Thoracic aorta (tissue), 2 donors: ENCODE measurements around the gene PCDH15. TPM values are rescaled to one million over a fixed set of nuclear protein-coding genes. Genes with fewer than 3 reads are reported as not detected.

Experiments used
- ATAC-seq: fragments of 150-250 bp; one replicate; pipeline ENCODE4 v1.8.0; 2017; ENCODE audit warnings: low read depth; ENCODE audit not compliant: insufficient number of reproducible peaks, low FRiP score
- DNase-seq: peaks from one replicate; pipeline ENCODE4 v3.0.0-alpha.2; 2020; ENCODE audit warnings: low spot score
- H3K27ac ChIP-seq, 2 donors: fragments of 200-600 bp; sonication (generic); 1 replicate in 1 of 2; 2 replicates in 1 of 2; pipeline ENCODE4 v1.5.1; 2016; ENCODE audit warnings: mild to moderate bottlenecking in 2 of 2, moderate library complexity in 2 of 2
- H3K27me3 ChIP-seq: fragments of 200-600 bp; sonication (generic); replicated peaks from 2 replicates; pipeline ENCODE4 v1.6.0; 2016; ENCODE audit warnings: mild to moderate bottlenecking; ENCODE audit not compliant: insufficient read depth
- H3K36me3 ChIP-seq: fragments of 200-600 bp; sonication (generic); one replicate; pipeline ENCODE4 v1.5.1; 2016
- H3K4me1 ChIP-seq, 2 donors: fragments of 200-600 bp; sonication (generic); 1 replicate in 1 of 2; 2 replicates in 1 of 2; pipeline versions ENCODE4 v1.5.1 to v1.6.0; 2016; ENCODE audit warnings: low read depth in 2 of 2, mild to moderate bottlenecking in 1 of 2; ENCODE audit not compliant: control insufficient read depth in 1 of 2
- H3K4me3 ChIP-seq: fragments of 200-600 bp; sonication (generic); 2 replicates; pipeline ENCODE4 v1.5.1; 2016; ENCODE audit warnings: mild to moderate bottlenecking
- H3K9me3 ChIP-seq: fragments of 200-600 bp; sonication (generic); 2 replicates; pipeline ENCODE4 v1.5.1; 2016
- total RNA-seq, 2 donors: library from RNA; depleted of rRNA; stranded (reverse); fragments of >200 nt; gene quantifications; one replicate each; pipeline versions ENCODE4 v1.1.0 to v1.2.3, GENCODE V29; 2016
- TF ChIP-seq, protein P1 (sequence below): fragments of 200-600 bp; sonication (generic); IDR thresholded peaks from one replicate; pipeline ENCODE4 v1.5.1; 2019; ENCODE audit warnings: antibody characterized with exemption

The PCDH15 gene
- total RNA-seq, 2 donors from 2014 or later: 0.49 to 0.95 TPM

- DNase-seq (no peak), ATAC-seq (no peak)
- Histone ChIP-seq H3K4me3 (no peak overlapping the region), H3K36me3 (no peaks in the 10 kb centered on the region), H3K9me3 (no peaks in the 10 kb centered on the region), H3K27ac (no peak overlapping the region), H3K4me1 (no peaks in the 10 kb centered on the region), H3K27me3 (no peaks in the 10 kb centered on the region)
- TF ChIP-seq, protein P1, sequence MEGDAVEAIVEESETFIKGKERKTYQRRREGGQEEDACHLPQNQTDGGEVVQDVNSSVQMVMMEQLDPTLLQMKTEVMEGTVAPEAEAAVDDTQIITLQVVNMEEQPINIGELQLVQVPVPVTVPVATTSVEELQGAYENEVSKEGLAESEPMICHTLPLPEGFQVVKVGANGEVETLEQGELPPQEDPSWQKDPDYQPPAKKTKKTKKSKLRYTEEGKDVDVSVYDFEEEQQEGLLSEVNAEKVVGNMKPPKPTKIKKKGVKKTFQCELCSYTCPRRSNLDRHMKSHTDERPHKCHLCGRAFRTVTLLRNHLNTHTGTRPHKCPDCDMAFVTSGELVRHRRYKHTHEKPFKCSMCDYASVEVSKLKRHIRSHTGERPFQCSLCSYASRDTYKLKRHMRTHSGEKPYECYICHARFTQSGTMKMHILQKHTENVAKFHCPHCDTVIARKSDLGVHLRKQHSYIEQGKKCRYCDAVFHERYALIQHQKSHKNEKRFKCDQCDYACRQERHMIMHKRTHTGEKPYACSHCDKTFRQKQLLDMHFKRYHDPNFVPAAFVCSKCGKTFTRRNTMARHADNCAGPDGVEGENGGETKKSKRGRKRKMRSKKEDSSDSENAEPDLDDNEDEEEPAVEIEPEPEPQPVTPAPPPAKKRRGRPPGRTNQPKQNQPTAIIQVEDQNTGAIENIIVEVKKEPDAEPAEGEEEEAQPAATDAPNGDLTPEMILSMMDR: no peak
These were observed 534.6 kb downstream of the PCDH15 start for GRCh38 chr10:54266395-54266794.

DNA sequence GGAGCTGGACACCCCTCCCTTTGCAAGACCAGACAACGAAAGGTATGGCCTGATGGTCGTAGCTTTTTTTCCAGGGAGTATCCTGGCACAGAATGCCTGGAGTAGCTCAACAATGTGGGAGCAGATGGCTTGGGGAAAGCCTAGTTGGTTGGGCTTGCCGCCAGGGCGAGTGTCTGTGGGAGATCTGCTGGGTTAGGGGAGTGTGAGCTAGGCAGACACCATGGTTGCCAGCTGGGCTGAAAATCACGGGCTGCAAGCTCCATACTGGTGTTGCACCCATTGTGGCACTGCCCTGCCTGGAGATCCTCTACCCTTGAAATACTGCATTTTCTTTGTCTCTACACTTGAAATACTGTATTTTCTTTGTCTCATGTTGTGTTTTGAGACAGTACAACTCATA lies 538.3 kb downstream of the PCDH15 start:
- TF ChIP-seq, protein P1: no peak
- H3K27ac ChIP-seq: no peak overlapping the region
- no peaks in the 10 kb centered on the region for H3K9me3 ChIP-seq
- ATAC-seq: no peak
- H3K27me3 ChIP-seq: no peaks in the 10 kb centered on the region
- DNase-seq: no peak
- H3K4me3 ChIP-seq: no peak overlapping the region
- no peaks in the 10 kb centered on the region for H3K36me3 ChIP-seq
- no peaks in the 10 kb centered on the region for H3K4me1 ChIP-seq

- Histone ChIP-seq H3K27ac (no peak overlapping the region), H3K36me3 (no peaks in the 10 kb centered on the region), H3K4me1 (no peaks in the 10 kb centered on the region), H3K4me3 (no peak overlapping the region), H3K27me3 (no peaks in the 10 kb centered on the region), H3K9me3 (no peaks in the 10 kb centered on the region)
- TF ChIP-seq, protein P1: no peak
- ATAC-seq (no peak), DNase-seq (no peak)
These were observed 541.9 kb downstream of the PCDH15 start for GRCh38 chr10:54259104-54259503.

GRCh38 chr10:54234832-54235231 lies 566.2 kb downstream of the PCDH15 start:
- ATAC-seq (no peak), DNase-seq (no peak)
- TF ChIP-seq, protein P1: no peak

DNA sequence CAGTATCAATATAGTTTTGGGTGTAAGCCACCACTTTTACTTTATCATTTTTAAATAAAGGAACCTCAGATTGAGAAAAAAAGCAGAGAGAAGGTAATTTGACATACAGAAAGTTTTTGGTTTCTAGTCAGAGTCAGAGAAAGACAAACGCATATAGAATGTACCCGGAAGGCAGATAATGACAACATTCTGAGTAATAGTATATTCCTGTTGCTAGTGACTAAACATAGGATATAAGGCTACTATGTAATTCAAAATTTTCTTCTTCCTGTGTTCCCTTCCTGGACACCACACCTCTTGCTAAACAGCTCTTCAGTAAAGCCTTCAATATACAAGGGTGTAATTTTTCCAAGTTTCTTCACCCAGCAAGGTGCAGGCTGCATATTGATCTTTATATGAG lies 597.6 kb downstream of the PCDH15 start:
- Histone ChIP-seq H3K4me3 (no peak overlapping the region), H3K36me3 (no peaks in the 10 kb centered on the region), H3K4me1 (no peaks in the 10 kb centered on the region), H3K27ac (no peak overlapping the region), H3K9me3 (no peaks in the 10 kb centered on the region), H3K27me3 (no peaks in the 10 kb centered on the region)
- TF ChIP-seq, protein P1: no peak
- DNase-seq: no peak
- ATAC-seq: no peak

More at GRCh38 chr10:54234832-54235231, 566.2 kb downstream of the PCDH15 start:
- no peaks in the 10 kb centered on the region for H3K9me3 ChIP-seq
- no peaks in the 10 kb centered on the region for H3K36me3 ChIP-seq
- no peak overlapping the region for H3K4me3 ChIP-seq
- H3K27ac ChIP-seq: no peak overlapping the region
- no peaks in the 10 kb centered on the region for H3K27me3 ChIP-seq
- H3K4me1 ChIP-seq: no peaks in the 10 kb centered on the region
